ENCODE data around the gene SCAI.
"Not testable (repeated sequence)": the region's sequence is repeated elsewhere in the genome, so short reads cannot be mapped to it uniquely, and the experiment has no call there.

Gene SCAI

GRCh38 chr9:124947727-124948391 is 195.5 kb downstream of the SCAI start:
- no peak for DNase-seq (ENCODE audit: low spot score)

GRCh38 chr9:124946167-124946566 is 197.2 kb downstream of the SCAI start:
- no peak for DNase-seq (ENCODE audit: low spot score)

GRCh38 chr9:124941679-124942561 is 201.4 kb downstream of the SCAI start:
- peak; percentile 11 for DNase-seq (ENCODE audit: low spot score)

- DNase-seq (ENCODE audit: low spot score) = peak; percentile 99
Measured at GRCh38 chr9:124940894-124941678, 202.2 kb downstream of the SCAI start, which contains the start of gene GOLGA1. Gene GOLGA1, minus strand, starts transcription at chr9:124941083. Its CDS starts 2,372 bp downstream, at chr9:124938711.

- DNase-seq (ENCODE audit: low spot score) = no peak
Measured at GRCh38 chr9:124940521-124940893, 202.8 kb downstream of the SCAI start.

- no peak for DNase-seq (ENCODE audit: low spot score)
Measured at GRCh38 chr9:124939944-124940343, 203.4 kb downstream of the SCAI start.

- peak; percentile 42 for DNase-seq (ENCODE audit: low spot score)
Measured at GRCh38 chr9:124934290-124934689, 209.0 kb downstream of the SCAI start.

- no peak for DNase-seq (ENCODE audit: low spot score)
Measured at GRCh38 chr9:124932333-124932732, 211.0 kb downstream of the SCAI start.

- no peak for DNase-seq (ENCODE audit: low spot score)
Measured at GRCh38 chr9:124929464-124929863, 213.9 kb downstream of the SCAI start.

GRCh38 chr9:124928116-124928515 is 215.2 kb downstream of the SCAI start:
- no peak for DNase-seq (ENCODE audit: low spot score)

GRCh38 chr9:124920394-124920793 is 222.9 kb downstream of the SCAI start:
- DNase-seq (ENCODE audit: low spot score) = not testable (repeated sequence)

- DNase-seq (ENCODE audit: low spot score) = no peak
Measured at GRCh38 chr9:124914753-124915405, 228.4 kb downstream of the SCAI start.

- DNase-seq (ENCODE audit: low spot score) = no peak
Measured at GRCh38 chr9:124913378-124913777, 229.9 kb downstream of the SCAI start.

- DNase-seq (ENCODE audit: low spot score) = no peak
Measured at GRCh38 chr9:124911766-124912165, 231.6 kb downstream of the SCAI start.

- DNase-seq (ENCODE audit: low spot score) = no peak
Measured at GRCh38 chr9:124908098-124908497, 235.2 kb downstream of the SCAI start.

- no peak for DNase-seq (ENCODE audit: low spot score)
Measured at GRCh38 chr9:124906966-124907365, 236.4 kb downstream of the SCAI start.

GRCh38 chr9:124899845-124900244 is 243.5 kb downstream of the SCAI start:
- DNase-seq (ENCODE audit: low spot score) = no peak

GRCh38 chr9:124897570-124898460 is 245.5 kb downstream of the SCAI start:
- DNase-seq (ENCODE audit: low spot score) = no peak

- DNase-seq (ENCODE audit: low spot score) = no peak
Measured at GRCh38 chr9:124894741-124895170, 248.6 kb downstream of the SCAI start.

GRCh38 chr9:124894035-124894740 is 249.1 kb downstream of the SCAI start:
- DNase-seq (ENCODE audit: low spot score) = no peak

Data from AG08396 (cell line).